Tibial artery (tissue), 4 donors: ENCODE results near the gene SEL1L3.

Experiments used
- DNase-seq, 2 donors: peaks; one replicate each; pipeline ENCODE4 v3.0.0-alpha.2; 2019
- H3K27ac ChIP-seq, 2 donors: fragments of 200-600 bp; sonication (generic) in 1 of 2; 1 replicate in 1 of 2; 2 replicates in 1 of 2; pipeline ENCODE4 v1.5.1; 2018 to 2019; ENCODE audit warnings: mild to moderate bottlenecking in 1 of 2
- H3K27me3 ChIP-seq, 2 donors: fragments of 200-600 bp; sonication (generic) in 1 of 2; one replicate each; pipeline versions ENCODE4 v1.5.1 to v1.6.0; 2016 to 2019
- H3K36me3 ChIP-seq, 3 donors: fragments of 200-600 bp; sonication (generic) in 2 of 3; one replicate each; pipeline ENCODE4 v1.5.1; 2016 to 2019; ENCODE audit warnings: mild to moderate bottlenecking in 2 of 3
- H3K4me1 ChIP-seq, 4 donors: fragments of 200-600 bp; sonication (generic) in 2 of 4; 1 replicate in 3 of 4; 2 replicates in 1 of 4; pipeline ENCODE4 v1.5.1; 2016 to 2019
- H3K4me3 ChIP-seq, 2 donors: fragments of 200-600 bp; sonication (generic) in 1 of 2; 1 replicate in 1 of 2; 2 replicates in 1 of 2; pipeline ENCODE4 v1.5.1; 2018 to 2019; ENCODE audit warnings: mild to moderate bottlenecking in 2 of 2
- H3K9me3 ChIP-seq, 3 donors: fragments of 200-600 bp; sonication (generic) in 1 of 3; one replicate each; pipeline ENCODE4 v1.5.1; 2016 to 2019
- intact Hi-C: fragments of 100-400 bp; cut with DNase I; formaldehyde crosslinking; loops from one replicate; pipeline ENCODE4 v1.15.0; 2023; ENCODE audit warnings: low total_unique reads
- TF ChIP-seq, protein P1 (sequence below), 2 experiments: fragments of 200-600 bp in 1 of 2; fragments of 450-650 bp in 1 of 2; IDR thresholded peaks; one replicate each; pipeline ENCODE4 v1.5.1; 2017 to 2019; ENCODE audit warnings: antibody characterized with exemption in 2 of 2, mild to moderate bottlenecking in 1 of 2, moderate library complexity in 1 of 2

The SEL1L3 gene

DNA sequence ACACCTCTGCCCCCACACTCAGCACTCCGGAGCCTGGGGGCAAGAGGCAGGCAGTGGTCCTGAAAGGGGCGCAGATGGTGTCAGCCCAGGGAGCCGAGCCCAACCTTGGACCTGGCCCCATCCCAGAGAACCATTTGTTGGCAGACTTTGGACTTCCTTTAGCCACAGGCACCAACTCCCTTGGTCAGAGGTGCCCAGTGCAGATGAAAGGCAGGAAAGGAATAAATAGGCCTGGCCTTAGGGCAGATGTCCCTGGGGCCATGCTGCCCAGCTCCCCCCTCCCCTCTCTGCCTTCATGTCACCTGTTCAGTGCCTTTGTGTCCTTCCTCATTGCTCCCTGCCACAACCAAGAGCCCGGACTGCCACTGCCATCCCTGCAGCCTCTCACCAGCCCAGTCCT, 52.8 kb downstream of the SEL1L3 start:
- H3K4me1 ChIP-seq: no peaks in the 10 kb centered on the region
- no peaks in the 10 kb centered on the region for H3K27me3 ChIP-seq
- no peak overlapping the region for H3K4me3 ChIP-seq
- no peak for DNase-seq
- no peaks in the 10 kb centered on the region for H3K9me3 ChIP-seq
- TF ChIP-seq, protein P1, sequence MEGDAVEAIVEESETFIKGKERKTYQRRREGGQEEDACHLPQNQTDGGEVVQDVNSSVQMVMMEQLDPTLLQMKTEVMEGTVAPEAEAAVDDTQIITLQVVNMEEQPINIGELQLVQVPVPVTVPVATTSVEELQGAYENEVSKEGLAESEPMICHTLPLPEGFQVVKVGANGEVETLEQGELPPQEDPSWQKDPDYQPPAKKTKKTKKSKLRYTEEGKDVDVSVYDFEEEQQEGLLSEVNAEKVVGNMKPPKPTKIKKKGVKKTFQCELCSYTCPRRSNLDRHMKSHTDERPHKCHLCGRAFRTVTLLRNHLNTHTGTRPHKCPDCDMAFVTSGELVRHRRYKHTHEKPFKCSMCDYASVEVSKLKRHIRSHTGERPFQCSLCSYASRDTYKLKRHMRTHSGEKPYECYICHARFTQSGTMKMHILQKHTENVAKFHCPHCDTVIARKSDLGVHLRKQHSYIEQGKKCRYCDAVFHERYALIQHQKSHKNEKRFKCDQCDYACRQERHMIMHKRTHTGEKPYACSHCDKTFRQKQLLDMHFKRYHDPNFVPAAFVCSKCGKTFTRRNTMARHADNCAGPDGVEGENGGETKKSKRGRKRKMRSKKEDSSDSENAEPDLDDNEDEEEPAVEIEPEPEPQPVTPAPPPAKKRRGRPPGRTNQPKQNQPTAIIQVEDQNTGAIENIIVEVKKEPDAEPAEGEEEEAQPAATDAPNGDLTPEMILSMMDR (IDR thresholded peaks at IDR 0.05): no peak
- intact Hi-C loops: no loop called here
- H3K36me3 ChIP-seq: no peaks in the 10 kb centered on the region
- no peak overlapping the region for H3K27ac ChIP-seq

DNA sequence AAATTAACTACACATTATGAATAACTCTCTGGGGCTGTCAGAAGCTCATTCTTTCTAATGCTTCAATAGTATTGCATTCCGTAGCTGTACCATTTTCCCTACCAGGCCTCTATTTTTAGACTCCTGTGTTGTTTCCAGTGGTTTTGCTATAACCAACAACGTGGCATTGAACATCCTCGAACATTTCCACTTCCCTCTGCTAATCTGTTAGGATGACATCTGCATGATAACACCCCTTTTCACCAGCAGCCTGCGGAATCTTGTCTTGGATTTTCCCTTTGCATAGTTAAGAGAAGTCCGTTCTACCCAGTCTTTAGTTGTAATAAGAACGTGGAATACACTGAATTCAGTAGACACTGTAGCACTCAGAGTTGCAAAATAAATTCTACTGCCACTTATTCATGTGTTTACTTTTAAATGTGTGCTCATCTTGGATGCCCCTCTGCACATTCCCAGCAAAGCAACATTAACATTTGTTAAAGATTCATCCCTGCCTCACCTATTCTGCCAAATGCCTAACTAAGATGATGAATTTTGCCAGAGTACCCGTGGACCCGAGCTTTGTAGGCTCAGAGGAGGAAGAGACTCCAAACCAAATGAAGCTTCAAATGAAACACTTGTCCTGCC, 55.6 kb downstream of the SEL1L3 start:
- DNase-seq: no peak
- intact Hi-C loops: no loop called here
- Histone ChIP-seq H3K9me3 (no peaks in the 10 kb centered on the region), H3K27me3 (no peaks in the 10 kb centered on the region), H3K4me1 (no peaks in the 10 kb centered on the region), H3K27ac (no peak overlapping the region), H3K36me3 (no peaks in the 10 kb centered on the region), H3K4me3 (no peak overlapping the region)
- TF ChIP-seq, protein P1 (IDR thresholded peaks at IDR 0.05): no peak

DNA sequence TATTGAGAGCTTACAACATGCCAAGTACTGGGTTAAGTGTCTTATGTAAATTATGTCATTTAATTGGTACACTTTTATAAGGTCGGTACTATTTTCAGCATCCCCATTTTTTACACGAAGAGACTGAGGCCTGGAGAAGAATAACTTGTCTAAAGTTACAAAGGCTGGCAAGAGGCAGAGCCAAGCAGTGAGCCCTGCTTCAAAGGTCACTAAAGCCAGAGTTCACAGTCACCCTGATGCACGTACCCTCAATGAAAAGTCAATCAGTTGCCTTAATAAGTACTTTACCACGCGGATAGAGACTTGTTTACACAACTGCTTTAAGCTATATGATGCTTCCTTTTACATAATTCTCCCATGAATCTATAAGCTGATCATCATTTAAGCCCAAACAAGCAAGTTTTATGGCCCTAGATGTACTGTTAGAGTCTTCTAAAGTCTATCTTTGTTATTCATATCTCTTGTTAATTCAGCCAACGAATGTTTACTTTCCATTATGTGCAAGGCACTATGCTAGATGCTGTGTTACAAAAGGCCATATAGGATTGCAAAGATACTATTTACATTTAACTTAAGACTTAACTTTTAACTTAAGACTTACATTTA, 57.4 kb downstream of the SEL1L3 start:
- intact Hi-C loops: no loop called here
- no peak overlapping the region for H3K4me3 ChIP-seq
- DNase-seq: no peak
- H3K27ac ChIP-seq: no peak overlapping the region
- H3K36me3 ChIP-seq: no peaks in the 10 kb centered on the region
- TF ChIP-seq, protein P1 (IDR thresholded peaks at IDR 0.05): no peak
- H3K27me3 ChIP-seq: no peaks in the 10 kb centered on the region
- no peaks in the 10 kb centered on the region for H3K9me3 ChIP-seq
- no peaks in the 10 kb centered on the region for H3K4me1 ChIP-seq

DNA sequence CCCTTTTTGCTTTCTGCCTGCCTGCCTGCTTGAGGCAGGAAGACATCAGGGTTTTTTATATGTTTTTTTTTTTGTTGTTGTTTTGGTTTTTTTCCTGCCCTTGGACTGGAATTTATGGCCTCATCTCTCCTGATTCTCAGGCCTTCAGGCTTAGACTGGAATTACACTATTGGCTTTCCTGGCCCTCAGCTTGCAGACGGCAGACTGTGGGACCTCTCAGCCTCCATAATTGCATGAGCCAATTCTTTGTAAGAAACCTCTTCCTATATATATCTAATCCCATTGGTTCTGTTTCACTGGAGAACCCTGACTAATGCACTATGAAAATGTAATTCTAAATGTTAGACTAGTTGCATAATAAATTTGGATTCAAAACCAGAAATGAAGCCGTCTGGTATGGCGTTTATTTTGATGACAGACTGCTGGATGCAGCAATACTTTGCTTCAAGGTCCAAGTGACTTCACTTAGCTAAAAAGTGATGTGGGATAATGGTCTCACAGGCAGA, 59.0 kb downstream of the SEL1L3 start:
- intact Hi-C loops: no loop called here

DNA sequence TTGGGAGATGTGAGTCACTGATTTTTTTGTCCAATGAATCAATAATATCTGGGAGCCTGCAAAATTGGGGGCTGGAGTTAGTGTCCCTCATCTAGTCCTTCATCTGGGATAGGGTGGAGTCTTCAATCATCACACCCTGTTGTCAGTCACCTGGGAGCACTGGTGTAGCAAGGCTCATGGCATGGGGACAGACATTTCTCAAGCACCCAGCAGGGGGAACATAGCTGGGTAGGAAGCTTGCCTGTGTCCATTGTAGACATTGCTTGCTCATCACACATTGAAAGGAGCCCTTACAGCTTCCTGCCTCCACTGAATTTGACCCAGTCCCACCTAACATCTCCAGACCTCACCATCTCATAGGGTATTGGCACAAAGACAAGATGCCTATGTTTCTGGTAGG, 61.2 kb downstream of the SEL1L3 start:
- Histone ChIP-seq H3K9me3 (no peaks in the 10 kb centered on the region), H3K4me1 (no peaks in the 10 kb centered on the region), H3K36me3 (no peaks in the 10 kb centered on the region), H3K27me3 (no peaks in the 10 kb centered on the region), H3K27ac (no peak overlapping the region), H3K4me3 (no peak overlapping the region)
- intact Hi-C loops: no loop called here
- DNase-seq: no peak
- TF ChIP-seq, protein P1 (IDR thresholded peaks at IDR 0.05): no peak

More for the DNA sequence above, 59.0 kb downstream of the SEL1L3 start:
- DNase-seq: no peak
- Histone ChIP-seq H3K27ac (no peak overlapping the region), H3K4me1 (no peaks in the 10 kb centered on the region), H3K27me3 (no peaks in the 10 kb centered on the region), H3K9me3 (no peaks in the 10 kb centered on the region), H3K36me3 (no peaks in the 10 kb centered on the region), H3K4me3 (no peak overlapping the region)
- TF ChIP-seq, protein P1 (IDR thresholded peaks at IDR 0.05): no peak
